ENCODE measurements around the gene ABCA2.
A peak's percentile ranks its signal among the peaks of the same experiment; 100 is the strongest.

ABCA2 gene

GRCh38 chr9:136979769-136980587 lies 48.1 kb downstream of the ABCA2 start:
- DNase-seq (ENCODE audit: low read depth in 2 of 2) = no peak

DNA sequence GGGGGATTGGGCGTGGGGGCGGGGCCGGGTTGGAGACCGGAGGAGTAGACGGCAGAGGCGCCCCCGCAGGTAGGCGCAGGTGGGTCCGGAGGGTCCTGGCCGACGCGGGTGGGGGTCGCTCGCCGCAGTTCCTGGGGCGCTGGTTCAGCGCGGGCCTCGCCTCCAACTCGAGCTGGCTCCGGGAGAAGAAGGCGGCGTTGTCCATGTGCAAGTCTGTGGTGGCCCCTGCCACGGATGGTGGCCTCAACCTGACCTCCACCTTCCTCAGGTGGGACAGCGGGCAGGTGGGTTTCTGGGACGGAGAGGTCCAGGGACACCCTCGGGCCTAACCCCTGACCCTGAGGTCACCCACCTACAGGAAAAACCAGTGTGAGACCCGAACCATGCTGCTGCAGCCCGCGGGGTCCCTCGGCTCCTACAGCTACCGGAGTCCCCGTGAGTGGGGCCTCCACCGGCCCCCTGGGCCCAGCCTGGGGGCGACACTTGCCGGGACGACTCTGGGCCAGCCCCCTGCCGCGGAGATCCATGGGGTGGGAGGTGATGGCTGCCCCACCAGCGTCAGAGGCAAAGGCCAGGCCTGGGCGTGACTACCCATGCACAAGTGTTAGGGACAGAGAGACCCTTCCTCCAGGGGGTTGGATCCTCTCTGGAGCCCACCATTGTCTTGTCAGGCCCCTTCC lies 49.0 kb downstream of the ABCA2 start:
- DNase-seq (ENCODE audit: low read depth in 2 of 2) = no peak

DNA sequence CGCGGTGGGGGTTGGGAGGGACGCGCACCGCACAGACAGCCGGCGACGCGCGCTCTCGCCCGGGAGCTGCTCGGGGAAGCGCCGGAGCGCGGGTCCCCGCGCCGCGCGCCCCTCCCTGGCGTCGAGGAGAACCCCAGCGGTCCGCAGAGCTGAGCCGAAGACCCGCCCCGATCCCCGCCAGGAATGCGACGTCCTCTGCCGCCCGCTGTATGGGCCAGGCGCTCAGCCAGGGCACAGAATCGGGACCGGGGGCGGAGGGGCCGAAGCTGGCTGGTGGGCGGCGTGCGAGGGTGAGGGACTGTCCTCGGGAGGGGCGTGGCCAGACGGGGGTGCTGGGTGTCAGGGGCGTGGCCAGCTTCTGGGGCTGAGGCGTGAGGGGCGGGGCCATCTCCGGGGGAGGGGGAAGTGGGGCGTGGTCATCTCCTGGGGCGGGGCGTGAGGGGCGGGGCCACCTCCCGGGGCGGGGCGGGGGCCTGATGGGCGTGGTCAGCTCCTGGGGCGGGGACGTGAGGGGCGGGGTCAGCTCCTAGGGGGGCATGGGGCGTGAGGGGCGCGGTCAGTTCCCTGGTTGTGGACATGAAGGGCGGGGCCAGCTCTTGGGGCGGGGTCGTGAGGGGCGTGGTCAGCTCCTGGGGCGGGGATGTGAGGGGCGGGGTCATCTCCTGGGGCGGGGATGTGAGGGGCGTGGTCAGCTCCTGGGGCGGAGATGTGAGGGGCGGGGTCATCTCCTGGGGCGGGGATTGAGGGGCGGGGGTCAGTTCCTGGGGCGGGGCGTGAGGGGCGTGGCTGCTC lies 49.8 kb downstream of the ABCA2 start:
- DNase-seq (ENCODE audit: low read depth in 2 of 2) = peak; percentile 43 to 54

- DNase-seq (ENCODE audit: low read depth in 2 of 2) = no peak
Observed at GRCh38 chr9:136977649-136978072, 50.4 kb downstream of the ABCA2 start.

- no peak for DNase-seq (ENCODE audit: low read depth in 2 of 2)
Observed at GRCh38 chr9:136977223-136977622, 50.8 kb downstream of the ABCA2 start, which contains the start of gene PTGDS. TSS of gene PTGDS (plus strand) at chr9:136977504. CDS start at chr9:136977579, 75 bp downstream.

DNA sequence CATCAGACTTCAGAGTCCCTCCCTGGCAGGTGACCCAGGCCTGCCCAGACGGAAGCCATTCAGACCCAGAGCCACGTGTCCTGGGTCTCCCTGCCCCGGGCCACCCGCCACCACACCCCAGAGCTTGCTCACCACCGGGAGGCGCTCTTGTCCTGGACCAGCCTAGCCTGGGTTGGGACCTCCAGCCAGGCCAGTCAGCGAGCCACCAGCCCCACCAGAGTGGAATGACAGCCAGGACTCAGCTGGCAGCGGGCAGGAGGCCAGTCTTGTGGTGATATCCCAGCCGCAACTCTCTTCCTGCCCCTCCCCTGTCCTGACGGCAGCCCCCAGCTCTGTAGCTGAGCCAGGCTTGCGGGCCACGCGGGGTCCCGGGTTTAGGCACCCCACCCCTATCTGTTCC lies 52.4 kb downstream of the ABCA2 start:
- DNase-seq (ENCODE audit: low read depth in 2 of 2) = no peak

DNA sequence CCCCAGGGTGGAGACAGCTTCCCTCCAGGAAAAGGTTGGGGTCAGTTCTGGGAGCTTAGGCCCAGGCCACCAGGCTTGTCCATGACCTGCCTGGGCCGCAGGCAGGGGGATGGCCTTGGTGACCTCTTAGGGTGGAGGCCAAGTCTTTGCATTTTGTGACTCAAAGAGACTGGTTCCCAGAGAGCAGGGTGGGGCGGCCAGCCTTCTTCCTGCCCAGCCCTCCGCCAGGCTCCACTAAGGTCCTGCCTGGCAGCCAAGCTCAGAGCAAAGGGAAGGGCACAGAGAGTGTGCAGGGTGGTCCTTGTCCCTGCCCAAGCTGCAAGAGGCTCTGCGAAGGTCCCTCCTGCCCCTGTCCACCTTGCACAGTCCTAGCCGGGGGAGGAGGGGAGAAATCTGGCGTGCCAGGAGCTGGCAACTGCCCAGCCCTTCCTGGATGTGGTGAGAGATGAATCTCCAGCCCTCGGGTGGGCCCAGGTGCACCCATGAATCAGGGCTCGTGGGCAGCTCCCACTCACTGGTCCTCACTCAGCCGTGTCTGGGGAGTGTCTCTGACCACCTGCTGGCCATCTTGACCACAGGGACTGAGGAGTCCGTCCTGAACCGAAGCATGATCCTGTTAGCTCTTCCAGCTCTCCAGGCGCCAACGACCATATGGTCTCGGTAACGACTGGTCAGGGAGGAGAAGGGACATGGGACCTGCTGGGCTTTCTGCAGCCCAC lies 53.1 kb downstream of the ABCA2 start:
- no peak for DNase-seq (ENCODE audit: low read depth in 2 of 2)

DNA sequence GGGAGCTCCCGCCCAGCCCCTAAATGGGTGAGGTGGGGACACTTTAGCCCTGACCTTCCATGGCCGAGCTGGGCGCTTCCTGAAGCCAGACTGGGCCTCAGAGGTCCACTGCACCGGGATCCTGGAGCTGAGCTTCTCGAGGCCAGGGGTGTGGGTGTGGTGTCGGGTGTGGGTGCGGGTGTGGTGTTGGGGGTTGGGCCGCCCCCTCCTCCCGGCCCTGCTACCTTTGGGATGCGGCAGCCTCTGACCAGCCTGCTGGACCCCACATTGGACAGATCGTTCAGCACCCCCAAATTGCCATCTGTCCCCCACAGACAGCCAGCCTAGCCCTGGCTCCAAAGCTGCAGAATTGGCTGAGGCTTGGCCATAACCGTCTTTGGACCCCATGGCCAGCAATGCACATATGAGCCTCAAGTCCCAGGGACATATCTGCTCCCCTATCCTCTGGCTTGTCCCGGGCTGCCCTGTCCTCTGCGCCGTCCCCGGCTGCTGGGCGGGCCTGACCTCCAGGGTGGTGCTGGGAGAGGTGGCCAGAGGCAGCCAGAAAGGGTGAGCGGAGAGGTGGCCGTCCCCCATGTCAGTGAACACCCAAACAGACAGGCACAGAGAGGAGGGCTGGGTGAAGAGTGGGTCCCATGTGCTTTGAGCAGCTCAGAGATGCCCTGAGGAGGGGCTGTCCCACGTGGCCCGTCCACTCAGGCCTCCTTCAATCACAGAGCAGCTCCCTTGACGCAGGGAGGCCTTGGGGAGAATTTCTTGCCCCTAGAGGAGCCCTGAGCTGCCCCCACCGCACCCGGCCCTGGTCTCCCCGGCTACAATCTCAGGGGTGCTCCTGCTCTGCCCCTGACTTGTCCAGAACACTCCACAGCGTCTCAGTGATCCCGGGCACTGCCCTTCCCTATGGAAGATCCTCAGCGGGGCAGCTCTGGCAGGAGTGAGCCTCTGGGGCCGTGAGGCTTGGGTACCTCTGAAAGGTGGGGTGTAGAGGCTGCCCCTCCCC lies 54.1 kb downstream of the ABCA2 start:
- no peak for DNase-seq (ENCODE audit: low read depth in 2 of 2)

GRCh38 chr9:136972743-136973142 lies 55.3 kb downstream of the ABCA2 start:
- DNase-seq (ENCODE audit: low read depth in 2 of 2) = no peak

GRCh38 chr9:136972335-136972734 lies 55.7 kb downstream of the ABCA2 start:
- no peak for DNase-seq (ENCODE audit: low read depth in 2 of 2)

GRCh38 chr9:136971746-136972145 lies 56.3 kb downstream of the ABCA2 start:
- no peak for DNase-seq (ENCODE audit: low read depth in 2 of 2)

GRCh38 chr9:136970361-136970760 lies 57.7 kb downstream of the ABCA2 start:
- no peak for DNase-seq (ENCODE audit: low read depth in 2 of 2)

GRCh38 chr9:136969774-136970173 lies 58.3 kb downstream of the ABCA2 start:
- DNase-seq (ENCODE audit: low read depth in 2 of 2) = no peak

- DNase-seq (ENCODE audit: low read depth in 2 of 2) = no peak
Observed at GRCh38 chr9:136969150-136969549, 58.9 kb downstream of the ABCA2 start.

GRCh38 chr9:136968333-136969127 lies 59.5 kb downstream of the ABCA2 start:
- no peak for DNase-seq (ENCODE audit: low read depth in 2 of 2)

DNA sequence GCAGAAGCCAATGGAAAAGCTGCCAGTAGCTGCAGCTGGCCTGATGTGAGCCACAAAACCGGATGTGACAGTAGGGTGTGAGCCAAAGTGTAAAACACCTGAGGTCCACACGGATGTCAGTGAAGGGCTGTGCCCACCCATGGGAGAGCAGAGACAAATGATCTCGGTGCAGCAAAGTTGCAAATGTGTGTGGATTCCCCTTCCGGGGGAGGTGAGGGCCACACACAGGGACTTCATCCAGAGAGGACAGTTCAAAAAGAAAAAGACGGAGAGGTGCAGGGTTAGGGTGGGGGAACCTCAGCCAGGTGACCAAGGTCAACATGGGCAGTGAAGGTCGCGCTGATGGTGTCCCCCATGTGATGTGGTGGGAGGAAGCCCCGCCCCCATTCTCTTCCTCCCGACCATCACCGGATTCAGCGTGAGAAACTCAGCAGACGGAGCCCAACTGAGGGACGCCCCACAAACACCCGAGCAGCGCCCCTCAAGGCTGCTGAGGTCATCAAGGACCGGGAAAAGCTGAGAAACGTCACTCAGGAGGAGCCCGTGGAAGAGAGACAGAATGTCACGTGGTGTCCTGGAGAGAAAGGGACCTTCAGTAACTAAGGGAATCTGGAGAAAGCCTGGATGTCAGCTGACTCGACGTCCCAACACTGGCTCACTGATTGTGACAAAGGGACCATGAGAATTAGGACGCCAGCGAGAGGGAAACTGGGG lies 62.1 kb downstream of the ABCA2 start:
- no peak for DNase-seq (ENCODE audit: low read depth in 2 of 2)

DNA sequence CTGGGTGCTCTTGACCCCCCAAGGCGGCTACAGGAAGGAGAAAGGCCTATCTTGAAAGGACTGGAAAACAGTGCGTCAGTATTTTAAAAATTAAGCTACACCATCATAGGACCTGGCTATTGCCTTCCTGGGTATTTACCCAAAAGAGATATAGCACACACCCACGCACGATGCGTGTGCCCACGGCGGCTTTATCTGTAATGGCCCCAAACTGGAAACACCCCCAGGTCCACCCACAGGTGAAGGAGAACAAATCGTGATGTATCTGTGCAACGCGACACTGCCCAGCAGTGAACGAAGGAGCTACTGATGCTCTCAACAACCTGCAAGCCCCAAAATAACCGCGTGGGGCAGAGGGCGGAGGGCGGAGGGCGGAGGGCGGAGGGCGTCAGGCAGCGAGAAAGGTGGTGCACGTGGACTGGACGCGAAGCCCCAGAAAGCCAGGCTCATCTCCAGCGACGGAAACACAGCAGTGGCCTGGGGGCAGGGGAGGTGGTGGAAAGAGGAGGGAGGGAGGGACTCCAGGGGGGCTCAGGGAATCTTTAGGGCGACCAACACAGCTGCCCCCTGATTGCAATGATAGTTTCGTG lies 63.1 kb downstream of the ABCA2 start:
- DNase-seq (ENCODE audit: low read depth in 2 of 2) = no peak

DNA sequence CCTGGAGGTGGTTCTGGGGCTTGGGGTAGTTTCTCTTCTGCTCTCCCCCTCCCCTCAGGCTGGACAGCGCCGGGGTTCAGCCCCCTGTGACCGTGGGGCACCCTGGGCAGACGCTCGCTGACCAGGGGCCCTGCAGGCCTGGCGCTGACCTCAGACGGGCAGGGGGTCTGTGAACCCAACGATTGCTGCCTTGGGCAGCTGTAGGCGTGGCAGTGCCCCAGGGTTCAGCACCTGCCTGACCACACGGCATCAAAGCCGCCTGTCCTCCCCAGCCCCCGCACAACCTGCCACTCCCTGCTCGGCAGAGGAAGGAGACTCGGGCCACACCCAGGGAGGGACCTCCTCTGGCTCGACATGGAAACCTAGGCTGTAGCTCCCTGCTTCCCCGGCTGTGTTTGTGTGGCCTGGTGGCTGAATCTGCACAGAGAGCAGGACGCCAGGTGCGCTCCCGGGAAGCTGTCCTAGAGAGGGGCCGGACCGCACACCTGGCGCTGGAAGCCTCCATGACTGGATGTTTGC lies 63.8 kb downstream of the ABCA2 start:
- DNase-seq (ENCODE audit: low read depth in 2 of 2) = no peak

All from stimulated activated CD4-positive, alpha-beta T cell treated with anti-CD3 and anti-CD28 coated beads, Interleukin-1b, Interleukin-23, amount 100 ng/mL, for 4 hours (primary cell).